Nephron progenitor cell (in vitro differentiated cells): Measurements from ENCODE around the gene NTN1.

Source experiments
- DNase-seq: peaks from one replicate; pipeline ENCODE4 v3.0.0; 2021
- H3K27ac Mint-ChIP-seq: 2 replicates; pipeline ENCODE4 v1.8.0; 2021; ENCODE audit warnings: mild to moderate bottlenecking, moderate library complexity, mixed read lengths
- H3K27me3 Mint-ChIP-seq: 2 replicates; pipeline ENCODE4 v1.8.0; 2021; ENCODE audit warnings: mild to moderate bottlenecking, low read depth, mixed read lengths; ENCODE audit not compliant: poor library complexity
- H3K36me3 Mint-ChIP-seq: 2 replicates; pipeline ENCODE4 v1.8.0; 2021; ENCODE audit warnings: low read depth, mixed read lengths
- H3K4me1 Mint-ChIP-seq: 2 replicates; pipeline ENCODE4 v1.8.0; 2021; ENCODE audit warnings: mixed read lengths
- H3K4me3 Mint-ChIP-seq: 2 replicates; pipeline ENCODE4 v1.8.0; 2021; ENCODE audit warnings: mild to moderate bottlenecking, moderate library complexity, mixed read lengths
- H3K9me3 Mint-ChIP-seq: 2 replicates; pipeline ENCODE4 v1.8.0; 2021; ENCODE audit warnings: mild to moderate bottlenecking, moderate library complexity, mixed read lengths
- TF ChIP-seq, protein P1 (sequence below): fragments of 200-600 bp; sonication (generic); IDR thresholded peaks from 2 replicates; pipeline ENCODE4 v1.5.0; 2021; ENCODE audit warnings: antibody characterized with exemption

The NTN1 gene

GRCh38 chr17:9175700-9176467 lies 154.6 kb downstream of the NTN1 start:
- TF ChIP-seq, protein P1, sequence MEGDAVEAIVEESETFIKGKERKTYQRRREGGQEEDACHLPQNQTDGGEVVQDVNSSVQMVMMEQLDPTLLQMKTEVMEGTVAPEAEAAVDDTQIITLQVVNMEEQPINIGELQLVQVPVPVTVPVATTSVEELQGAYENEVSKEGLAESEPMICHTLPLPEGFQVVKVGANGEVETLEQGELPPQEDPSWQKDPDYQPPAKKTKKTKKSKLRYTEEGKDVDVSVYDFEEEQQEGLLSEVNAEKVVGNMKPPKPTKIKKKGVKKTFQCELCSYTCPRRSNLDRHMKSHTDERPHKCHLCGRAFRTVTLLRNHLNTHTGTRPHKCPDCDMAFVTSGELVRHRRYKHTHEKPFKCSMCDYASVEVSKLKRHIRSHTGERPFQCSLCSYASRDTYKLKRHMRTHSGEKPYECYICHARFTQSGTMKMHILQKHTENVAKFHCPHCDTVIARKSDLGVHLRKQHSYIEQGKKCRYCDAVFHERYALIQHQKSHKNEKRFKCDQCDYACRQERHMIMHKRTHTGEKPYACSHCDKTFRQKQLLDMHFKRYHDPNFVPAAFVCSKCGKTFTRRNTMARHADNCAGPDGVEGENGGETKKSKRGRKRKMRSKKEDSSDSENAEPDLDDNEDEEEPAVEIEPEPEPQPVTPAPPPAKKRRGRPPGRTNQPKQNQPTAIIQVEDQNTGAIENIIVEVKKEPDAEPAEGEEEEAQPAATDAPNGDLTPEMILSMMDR, result no peak
- no peak for DNase-seq
- peaks cover 3% of the 10 kb centered on the region for H3K27me3 Mint-ChIP-seq
- H3K4me3 Mint-ChIP-seq, result no peak overlapping the region
- H3K9me3 Mint-ChIP-seq, result peaks cover 11% of the 10 kb centered on the region
- no peak overlapping the region for H3K27ac Mint-ChIP-seq
- H3K36me3 Mint-ChIP-seq, result peaks cover 45% of the 10 kb centered on the region
- peaks cover 45% of the 10 kb centered on the region for H3K4me1 Mint-ChIP-seq

DNA sequence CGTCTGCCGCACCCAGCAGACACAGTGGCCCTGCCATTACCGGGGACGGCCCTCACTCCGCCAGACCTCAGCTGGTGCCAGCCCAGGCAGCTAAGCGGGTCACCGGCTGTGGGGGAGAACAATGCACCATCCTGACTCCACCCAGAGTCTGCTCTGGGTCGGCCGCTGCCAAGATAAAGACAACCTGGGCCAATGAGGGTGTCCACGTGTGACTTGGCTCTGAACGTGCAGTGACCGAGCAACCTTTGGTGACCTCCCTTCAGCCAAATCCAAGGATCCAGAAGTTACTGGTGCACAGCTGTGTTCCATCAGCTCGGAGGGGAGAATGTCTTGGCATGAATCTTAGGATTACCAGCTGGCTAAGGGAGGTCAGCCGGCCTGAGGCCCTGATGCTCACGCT lies 155.9 kb downstream of the NTN1 start:
- TF ChIP-seq, protein P1, result no peak
- no peak overlapping the region for H3K4me3 Mint-ChIP-seq
- H3K27ac Mint-ChIP-seq, result no peak overlapping the region
- no peak for DNase-seq
- H3K36me3 Mint-ChIP-seq, result peaks cover 36% of the 10 kb centered on the region
- H3K27me3 Mint-ChIP-seq, result peaks cover 3% of the 10 kb centered on the region
- H3K4me1 Mint-ChIP-seq, result peaks cover 37% of the 10 kb centered on the region
- peaks cover 7% of the 10 kb centered on the region for H3K9me3 Mint-ChIP-seq

DNA sequence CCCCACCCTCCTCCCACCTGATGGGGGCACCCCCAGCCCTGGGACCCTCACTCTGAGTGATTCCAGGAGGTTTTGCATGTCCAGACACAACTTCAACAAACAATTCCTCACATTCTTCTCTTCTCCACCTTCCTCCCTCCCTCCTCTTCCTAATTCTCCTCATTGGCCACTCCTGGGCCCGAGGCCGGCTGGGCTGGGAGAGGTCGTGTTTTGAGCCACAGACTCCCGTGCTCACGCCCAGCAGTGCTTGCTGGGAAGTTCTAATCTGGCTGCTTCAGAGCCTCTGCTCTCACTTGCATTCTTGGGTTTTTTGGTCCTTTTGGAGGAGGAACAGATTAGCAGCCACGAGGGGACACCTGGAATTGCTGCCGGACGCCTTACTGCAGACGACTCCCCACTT lies 157.0 kb downstream of the NTN1 start:
- TF ChIP-seq, protein P1, result no peak
- H3K27me3 Mint-ChIP-seq, result peaks cover 3% of the 10 kb centered on the region
- H3K36me3 Mint-ChIP-seq, result peaks cover 28% of the 10 kb centered on the region
- H3K4me1 Mint-ChIP-seq, result peaks cover 46% of the 10 kb centered on the region
- peaks cover 5% of the 10 kb centered on the region for H3K9me3 Mint-ChIP-seq
- H3K27ac Mint-ChIP-seq, result no peak overlapping the region
- H3K4me3 Mint-ChIP-seq, result peak overlapping the region; percentile 54
- DNase-seq, result no peak

GRCh38 chr17:9179602-9180001 lies 158.3 kb downstream of the NTN1 start:
- Mint-ChIP-seq H3K27ac (no peak overlapping the region), H3K27me3 (peaks cover 3% of the 10 kb centered on the region), H3K4me1 (peaks cover 53% of the 10 kb centered on the region), H3K9me3 (peaks cover 2% of the 10 kb centered on the region), H3K36me3 (peaks cover 24% of the 10 kb centered on the region), H3K4me3 (no peak overlapping the region)
- DNase-seq, result no peak
- TF ChIP-seq, protein P1, result no peak

- Mint-ChIP-seq H3K27ac (no peak overlapping the region), H3K9me3 (no peaks in the 10 kb centered on the region), H3K27me3 (peaks cover 3% of the 10 kb centered on the region), H3K4me1 (peaks cover 45% of the 10 kb centered on the region), H3K36me3 (peaks cover 24% of the 10 kb centered on the region), H3K4me3 (no peak overlapping the region)
- TF ChIP-seq, protein P1, result no peak
- no peak for DNase-seq
Observed at GRCh38 chr17:9181640-9182039, 160.3 kb downstream of the NTN1 start.

DNA sequence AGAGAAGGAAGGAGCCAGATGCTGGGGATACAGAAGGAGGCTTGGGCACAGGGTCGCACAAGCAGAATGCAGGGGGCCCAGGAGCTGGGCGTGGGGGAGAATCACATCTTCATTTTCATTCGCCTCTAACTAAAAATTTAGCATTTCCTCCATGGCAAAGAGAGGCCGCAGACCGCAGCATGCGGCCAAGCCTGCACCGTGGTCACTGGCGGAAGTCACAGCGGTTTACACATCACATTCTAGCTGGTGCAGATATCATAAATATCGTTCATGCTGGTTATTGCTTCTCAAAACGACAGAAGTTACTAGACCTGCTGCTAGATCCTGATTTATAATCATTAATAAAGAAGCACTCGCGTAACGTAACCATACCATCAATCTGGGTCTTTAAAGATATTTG lies 162.0 kb downstream of the NTN1 start:
- Mint-ChIP-seq H3K27ac (no peak overlapping the region), H3K27me3 (peaks cover 3% of the 10 kb centered on the region), H3K36me3 (peaks cover 30% of the 10 kb centered on the region), H3K4me1 (peaks cover 30% of the 10 kb centered on the region), H3K4me3 (no peak overlapping the region), H3K9me3 (no peaks in the 10 kb centered on the region)
- TF ChIP-seq, protein P1, result no peak
- DNase-seq, result no peak
